Diencephalon (tissue), 1 donor: Measurements from ENCODE around the gene MYO7B. TPM values are rescaled to one million over a fixed set of nuclear protein-coding genes. Genes with fewer than 3 reads are reported as not detected.

Source experiments
- total RNA-seq: library from RNA; depleted of rRNA; stranded (reverse); fragments of >200 nt; gene quantifications from one replicate; pipeline ENCODE4 v1.2.3, GENCODE V29; 2014

The MYO7B gene
- under 0.01 TPM for total RNA-seq

GRCh38 chr2:127535422-127535901 lies at the start of gene MYO7B:
Gene MYO7B (plus strand): TSS chr2:127535683. CDS start chr2:127559723, 24,040 bp downstream.

GRCh38 chr2:127526132-127527000 lies 9.1 kb upstream of the MYO7B start, which contains the start of gene IWS1:
Gene IWS1 (minus strand): TSS chr2:127526489. CDS start chr2:127526208, 281 bp downstream.

DNA sequence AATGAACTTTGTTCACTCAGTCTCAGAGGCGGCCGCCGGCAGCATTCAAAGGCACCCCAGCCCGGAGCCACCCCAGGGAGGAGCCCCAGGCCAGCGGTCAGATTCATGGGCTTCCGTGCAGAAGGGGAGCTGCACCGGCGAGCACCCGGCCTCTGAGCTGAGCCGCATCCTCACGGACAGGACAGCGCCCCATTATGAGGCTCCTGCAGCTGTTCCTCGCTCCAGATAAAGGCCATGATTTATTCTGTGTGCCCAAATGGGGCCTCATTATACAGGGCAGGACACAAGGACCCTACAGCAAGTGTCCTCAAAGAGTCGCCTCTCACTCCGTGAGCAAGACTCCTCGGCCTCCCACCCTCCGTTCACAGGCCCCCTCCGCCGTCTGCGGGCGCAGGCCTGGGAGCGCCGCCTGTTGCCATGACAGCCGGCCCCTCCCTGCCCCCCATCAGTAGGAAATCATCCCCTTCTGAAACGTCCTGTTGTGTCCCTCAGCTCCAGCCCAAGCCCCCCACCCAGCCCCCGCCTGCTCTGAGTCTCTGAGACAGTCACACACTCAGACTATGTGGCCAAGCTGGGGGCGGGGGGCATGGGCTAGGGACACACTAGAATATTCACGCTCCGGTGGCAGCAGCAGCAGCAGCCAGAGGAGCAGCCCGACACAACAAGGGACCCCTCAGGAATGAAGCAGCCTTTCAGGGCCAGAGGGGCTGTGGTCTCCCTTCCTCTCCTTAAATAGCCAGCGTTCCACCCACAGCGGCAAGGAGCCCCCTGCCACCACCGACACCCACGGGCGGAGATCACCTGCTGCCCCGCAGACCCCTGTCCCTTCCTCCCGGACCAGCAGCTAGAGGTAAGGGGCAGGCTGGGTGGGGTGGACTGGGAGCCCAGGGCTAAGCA lies 110.2 kb downstream of the MYO7B start, which contains the start of gene GPR17:
GPR17 (plus strand) TSS at position 759 of the 897 bp plus-strand sequence. CDS start 4,583 bp downstream, outside the sequence.

GRCh38 chr2:127675331-127676261 lies 140.1 kb downstream of the MYO7B start, which contains the start of gene LIMS2:
Gene LIMS2 (minus strand): TSS chr2:127675530. CDS start chr2:127675024, 506 bp downstream.

Other genes with a start within 250 kb of the MYO7B start
- 41.3 TPM for gene ERCC3, start 241.5 kb upstream of the MYO7B start, total RNA-seq
- 57.4 TPM for gene MAP3K2, start 147.7 kb upstream of the MYO7B start, total RNA-seq
- gene PROC, start 117.3 kb upstream of the MYO7B start, total RNA-seq, result 0.92 TPM
- gene IWS1, start 9.2 kb upstream of the MYO7B start, total RNA-seq, result 40.4 TPM
- 28.6 TPM for gene GPR17, start 110.5 kb downstream of the MYO7B start, total RNA-seq
- 4.4 TPM for gene LIMS2, start 139.8 kb downstream of the MYO7B start, total RNA-seq
- 7.6 TPM for gene SFT2D3, start 165.8 kb downstream of the MYO7B start, total RNA-seq